SKM-1 treated with dmso at 0.1 percent for 144 hours (cell line): ENCODE measurements around the gene TMSB15A.
"Not testable (repeated sequence)": the region's sequence is repeated elsewhere in the genome, so short reads cannot be mapped to it uniquely, and the experiment has no call there.

Source experiments
- DNase-seq: peaks from one replicate; lab custom pipeline; 2025; ENCODE audit not compliant: unreplicated experiment; lab: John Stamatoyannopoulos, UW

TMSB15A gene

DNA sequence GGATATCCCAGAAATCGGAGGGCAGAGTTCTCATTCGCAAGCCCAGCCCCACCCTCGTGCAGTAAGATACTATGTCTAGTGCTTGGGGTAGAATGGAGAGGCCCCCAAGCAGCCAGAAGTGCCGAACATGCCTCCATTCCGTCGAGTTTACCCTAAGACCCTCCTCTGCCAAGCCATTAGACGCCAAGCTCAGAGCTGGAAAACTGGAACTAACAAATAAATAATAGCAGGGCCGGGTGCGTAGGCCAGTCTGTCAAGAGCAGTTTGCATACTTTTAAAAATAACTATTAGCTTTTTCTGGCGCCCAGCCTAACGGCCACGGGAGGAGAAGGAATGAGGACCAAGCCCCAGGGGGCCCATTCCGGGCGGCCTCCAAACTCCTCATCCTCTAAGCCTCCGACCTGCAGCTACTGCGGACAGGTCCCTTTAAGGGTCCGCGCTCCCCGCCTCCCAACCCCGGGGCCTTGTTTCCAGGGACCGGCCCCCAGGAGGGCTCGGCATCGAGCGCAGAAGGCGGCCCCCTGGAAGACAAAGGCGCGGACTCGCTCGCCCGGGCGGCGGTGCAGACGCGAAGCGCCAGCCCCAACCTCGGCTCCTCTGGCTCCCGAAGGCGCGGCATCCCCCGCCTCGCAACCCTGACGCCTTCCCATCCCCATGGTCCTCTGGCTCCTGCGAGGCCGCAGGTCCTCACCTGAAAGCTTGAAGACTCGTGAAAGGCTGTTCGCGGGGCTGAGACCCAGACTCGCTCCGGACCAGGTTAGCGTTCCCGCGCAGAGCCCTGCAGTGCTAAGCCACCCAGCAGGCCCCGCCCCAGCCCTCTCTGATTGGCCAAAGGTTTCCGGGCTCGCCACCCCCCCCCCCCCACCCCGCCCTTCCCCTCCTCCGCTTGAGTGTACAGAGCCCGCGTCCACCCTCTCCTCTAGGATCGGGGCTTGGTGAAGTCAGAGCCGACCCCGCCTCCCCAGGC is at the start of gene TMSB15A:
Gene TMSB15A, minus strand, starts transcription at position 765 of the 967 bp plus-strand sequence.
- no peak for DNase-seq

DNA sequence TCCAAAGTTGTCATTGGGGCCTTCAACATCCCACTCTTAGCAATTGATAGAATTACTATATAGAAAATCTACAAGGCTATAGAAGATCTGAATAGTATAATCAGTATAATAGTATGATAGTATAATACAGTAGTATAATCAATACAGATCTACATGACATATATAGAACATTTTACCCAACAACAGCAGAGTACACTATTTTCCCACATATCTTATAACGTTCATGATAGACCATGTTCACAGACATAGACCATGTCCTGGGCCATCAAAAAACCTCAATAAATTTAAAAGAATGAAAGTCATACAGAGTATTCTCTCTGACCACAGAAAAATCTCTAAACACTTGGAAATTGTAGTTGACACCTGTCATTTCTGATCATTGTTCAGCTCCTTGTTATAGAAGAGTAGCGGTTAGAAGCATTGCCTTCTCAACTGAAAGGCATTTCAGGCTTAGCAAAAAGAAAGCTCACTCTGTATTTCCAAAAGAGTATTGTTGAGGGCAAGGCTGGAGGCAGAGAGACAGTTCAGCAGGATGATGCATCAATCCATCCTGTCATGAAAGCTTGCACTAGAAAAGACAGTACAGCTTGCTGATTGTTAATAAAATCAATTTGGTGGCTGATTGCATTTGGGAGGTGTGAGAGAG is 44.0 kb upstream of the TMSB15A start:
- DNase-seq = no peak

- DNase-seq = no peak
Measured at GRCh38 chrX:102558607-102559006, 42.1 kb upstream of the TMSB15A start.

DNA sequence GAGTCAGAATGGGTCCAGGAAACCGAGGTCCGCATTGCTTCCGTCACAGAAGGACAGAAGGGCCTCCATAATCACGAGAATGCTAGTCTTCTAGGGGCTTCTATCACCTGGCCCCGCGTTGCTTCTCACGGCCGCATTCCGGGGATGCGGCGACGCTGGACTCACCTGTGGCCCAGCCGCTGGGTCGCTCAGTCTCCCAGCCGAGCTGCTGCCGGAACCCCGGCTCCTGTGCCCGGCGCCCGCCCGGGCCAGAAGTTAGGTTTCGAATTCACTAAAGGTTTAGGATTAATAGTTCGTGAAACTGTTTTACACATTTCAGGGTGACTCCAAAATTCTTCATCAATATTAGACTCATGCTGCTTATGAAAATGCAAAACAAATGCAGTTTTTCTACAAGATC is 31.7 kb upstream of the TMSB15A start:
- no peak for DNase-seq

- no peak for DNase-seq
Measured at GRCh38 chrX:102546828-102547493, 30.4 kb upstream of the TMSB15A start.

DNA sequence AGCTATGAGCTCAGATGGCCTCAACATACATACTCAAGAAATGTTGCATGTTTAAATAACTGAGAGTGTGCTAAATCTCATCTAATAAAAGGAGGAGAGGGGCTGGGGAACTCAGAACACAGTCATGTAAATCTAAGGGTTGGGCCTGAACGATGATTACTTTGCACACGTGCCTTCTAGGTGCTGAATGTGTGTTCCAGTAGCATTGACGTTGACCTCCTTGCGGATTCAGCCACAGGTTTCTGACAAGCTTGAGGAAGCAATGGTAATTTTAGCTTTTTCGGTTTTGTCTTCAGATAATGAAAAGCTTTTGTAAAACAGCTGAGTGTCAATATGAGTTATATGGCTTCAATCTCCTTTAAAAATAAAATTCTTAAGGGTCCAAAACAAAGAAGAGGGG is 29.6 kb upstream of the TMSB15A start:
- DNase-seq = not testable (repeated sequence)

DNA sequence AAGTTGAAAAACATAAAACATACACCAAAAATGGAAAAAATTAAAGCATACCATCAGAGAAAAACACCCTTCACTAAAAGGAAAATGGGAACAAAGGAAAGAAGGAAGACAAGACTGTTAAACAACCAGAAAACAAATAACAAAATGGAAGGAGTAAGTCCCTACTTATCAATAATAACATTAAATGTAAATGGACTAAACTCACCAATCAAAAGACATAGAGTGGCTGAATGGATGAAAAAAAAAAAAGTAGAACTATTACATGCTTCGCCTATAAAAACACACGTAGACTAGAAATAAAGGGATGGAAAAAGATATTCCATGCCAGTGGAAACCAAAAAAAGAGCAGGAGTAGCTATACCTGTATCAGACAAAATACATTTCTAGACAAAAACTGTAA is 19.4 kb upstream of the TMSB15A start:
- no peak for DNase-seq

- no peak for DNase-seq
Measured at GRCh38 chrX:102517326-102517725, 787 bp upstream of the TMSB15A start.

DNA sequence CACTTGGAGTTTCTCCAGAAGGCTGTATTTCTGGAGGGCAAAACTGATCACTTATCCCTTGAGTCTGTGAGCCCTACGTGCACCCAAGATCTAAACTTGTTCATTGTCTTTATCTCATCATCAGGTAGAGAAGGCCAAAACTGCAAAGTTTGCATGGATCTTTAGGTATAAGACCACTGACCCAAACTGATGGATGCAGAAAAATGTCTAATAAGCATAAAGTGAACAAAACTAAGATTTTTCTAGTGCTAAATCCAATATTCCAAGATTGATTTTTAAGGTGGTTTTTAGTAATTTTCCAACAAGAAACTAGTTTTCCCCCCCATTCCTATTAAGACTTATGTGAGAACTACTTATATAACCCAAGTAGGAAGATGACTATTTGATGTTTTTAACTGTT is 2.0 kb downstream of the TMSB15A start:
- DNase-seq = no peak

GRCh38 chrX:102498732-102499131 is 17.8 kb downstream of the TMSB15A start:
- DNase-seq = no peak

- DNase-seq = no peak
Measured at GRCh38 chrX:102491766-102492165, 24.8 kb downstream of the TMSB15A start.

- not testable (repeated sequence) for DNase-seq
Measured at GRCh38 chrX:102478765-102479164, 37.8 kb downstream of the TMSB15A start.

DNA sequence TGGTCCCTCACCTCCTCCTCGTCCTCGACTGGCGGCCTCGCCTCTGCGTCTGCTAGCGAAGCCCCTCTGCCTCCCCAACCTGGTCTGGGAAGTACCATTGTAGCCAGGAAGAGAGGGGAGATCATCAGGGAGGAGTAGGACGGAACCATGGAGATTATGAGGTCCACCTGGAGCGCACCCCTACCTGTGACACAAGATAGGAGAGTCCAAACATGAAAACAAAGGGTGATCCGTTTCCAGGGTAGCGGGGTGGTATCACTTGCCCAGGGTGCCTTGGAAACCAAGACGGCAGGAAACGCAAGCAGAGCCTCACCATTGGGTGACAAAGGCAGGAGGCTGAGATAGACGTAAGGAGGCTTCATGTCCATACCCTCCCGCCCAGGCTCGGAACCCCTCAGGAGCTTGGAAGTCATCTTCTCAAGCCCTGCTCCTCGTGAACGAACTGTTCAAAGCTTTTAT is 44.7 kb downstream of the TMSB15A start, which contains the start of gene TCP11X2:
Gene TCP11X2, minus strand, starts transcription at position 51 of the 459 bp plus-strand sequence.
- not testable (repeated sequence) for DNase-seq

DNA sequence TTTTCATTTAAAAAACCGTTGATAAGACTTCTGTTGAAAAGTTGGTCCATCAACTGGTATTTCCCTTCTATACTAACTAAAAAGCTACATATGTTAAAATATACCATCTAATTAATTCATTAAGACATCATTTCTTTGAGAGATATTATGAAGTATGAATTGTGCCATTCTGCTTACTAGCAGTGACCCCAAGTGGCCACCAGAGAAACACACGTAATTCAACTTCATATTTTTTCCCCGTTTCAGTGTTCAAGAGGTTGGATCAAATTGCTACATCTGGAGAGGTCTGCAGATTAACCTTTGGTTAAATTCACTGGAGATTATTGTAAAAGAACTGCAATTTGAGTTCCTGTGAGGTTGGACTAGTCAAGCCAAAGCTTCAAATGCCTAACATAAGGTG is 46.3 kb downstream of the TMSB15A start:
- DNase-seq = not testable (repeated sequence)
